OCI-LY3 (cell line): ENCODE measurements around the gene VPS72.

ENCODE experiments used
- H2AFZ ChIP-seq: fragments of 200-600, 300-600 bp; shearing (Covaris generic); 2 replicates; pipeline ENCODE4 v1.6.0; 2014; ENCODE audit warnings: antibody characterized with exemption, low read depth, low read length
- H3K27ac ChIP-seq: fragments of 200-600, 300-600 bp; sonication (generic); 2 replicates; pipeline ENCODE4 v1.5.1; 2014; ENCODE audit warnings: mild to moderate bottlenecking, low read length, moderate library complexity, mixed read lengths
- H3K27me3 ChIP-seq: fragments of 200-600, 300-600 bp; sonication (generic); 2 replicates; pipeline ENCODE4 v1.6.1; 2014; ENCODE audit warnings: low read depth, low read length, mixed read lengths
- H3K36me3 ChIP-seq: fragments of 200-600, 300-600 bp; sonication (generic); replicated peaks from 2 replicates; pipeline ENCODE3; 2014; ENCODE audit warnings: low read depth, low read length, mixed read lengths
- H3K4me1 ChIP-seq: fragments of 300-600, 200-600 bp; sonication (generic); 2 replicates; pipeline ENCODE4 v1.6.1; 2014; ENCODE audit warnings: low read length, mixed read lengths
- H3K4me2 ChIP-seq: fragments of 200-600, 300-600 bp; sonication (generic); 2 replicates; pipeline ENCODE4 v1.6.1; 2014; ENCODE audit warnings: low read length, mixed read lengths
- H3K4me3 ChIP-seq: fragments of 300-600, 200-600 bp; sonication (generic); 2 replicates; pipeline ENCODE4 v1.5.1; 2014; ENCODE audit warnings: antibody characterized with exemption, mild to moderate bottlenecking, low read length, moderate library complexity
- H3K79me2 ChIP-seq: fragments of 300-600, 200-600 bp; shearing (Covaris generic); 2 replicates; pipeline ENCODE4 v1.6.1; 2014; ENCODE audit warnings: mild to moderate bottlenecking, low read length, mixed read lengths
- H3K9ac ChIP-seq: fragments of 300-600, 200-600 bp; shearing (Covaris generic); 2 replicates; pipeline ENCODE4 v1.6.0; 2014; ENCODE audit warnings: mild to moderate bottlenecking, low read length, moderate library complexity
- H3K9me3 ChIP-seq: fragments of 200-600, 300-600 bp; shearing (Covaris generic); 2 replicates; pipeline ENCODE4 v1.6.1; 2014; ENCODE audit warnings: low read length, mixed read lengths; ENCODE audit not compliant: insufficient read depth
- H4K20me1 ChIP-seq: fragments of 200-600, 300-600 bp; sonication (generic); 2 replicates; pipeline ENCODE4 v1.6.1; 2016; ENCODE audit warnings: low read length, mixed read lengths; ENCODE audit not compliant: insufficient read depth
- EZH2phosphoT487 ChIP-seq: fragments of 200-600 bp; shearing (Covaris generic); IDR thresholded peaks from 2 replicates; pipeline ENCODE4 v1.6.1; 2018; ENCODE audit warnings: antibody characterized with exemption, mixed run types, low read depth
- TF ChIP-seq, protein P1 (sequence below): fragments of 200-600, 300-600 bp; sonication (generic); IDR thresholded peaks from 2 replicates; pipeline ENCODE4 v1.5.1; 2014; ENCODE audit warnings: antibody characterized with exemption, low read length, low read depth

The VPS72 gene

DNA sequence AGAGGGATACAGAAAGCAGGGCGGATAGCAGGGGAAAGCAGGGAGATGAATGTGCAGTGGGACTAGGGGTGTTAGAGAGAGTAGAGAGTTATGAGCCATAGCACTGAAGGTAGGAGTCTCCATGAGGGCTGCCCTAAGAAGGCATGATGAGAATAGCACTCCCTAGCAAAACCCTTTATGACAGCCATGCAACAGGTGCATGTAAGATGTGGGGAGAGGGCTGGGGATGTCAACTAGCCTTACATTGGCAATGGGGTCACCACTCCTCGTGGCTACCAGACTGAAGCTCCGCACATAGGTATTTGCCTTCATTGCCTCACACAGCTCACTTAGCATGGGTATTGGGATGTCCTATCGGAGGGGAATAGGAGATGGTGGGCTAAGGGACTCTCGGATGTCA is 18.8 kb downstream of the VPS72 start:
- TF ChIP-seq EZH2phosphoT487 = no peak
- TF ChIP-seq, protein P1, sequence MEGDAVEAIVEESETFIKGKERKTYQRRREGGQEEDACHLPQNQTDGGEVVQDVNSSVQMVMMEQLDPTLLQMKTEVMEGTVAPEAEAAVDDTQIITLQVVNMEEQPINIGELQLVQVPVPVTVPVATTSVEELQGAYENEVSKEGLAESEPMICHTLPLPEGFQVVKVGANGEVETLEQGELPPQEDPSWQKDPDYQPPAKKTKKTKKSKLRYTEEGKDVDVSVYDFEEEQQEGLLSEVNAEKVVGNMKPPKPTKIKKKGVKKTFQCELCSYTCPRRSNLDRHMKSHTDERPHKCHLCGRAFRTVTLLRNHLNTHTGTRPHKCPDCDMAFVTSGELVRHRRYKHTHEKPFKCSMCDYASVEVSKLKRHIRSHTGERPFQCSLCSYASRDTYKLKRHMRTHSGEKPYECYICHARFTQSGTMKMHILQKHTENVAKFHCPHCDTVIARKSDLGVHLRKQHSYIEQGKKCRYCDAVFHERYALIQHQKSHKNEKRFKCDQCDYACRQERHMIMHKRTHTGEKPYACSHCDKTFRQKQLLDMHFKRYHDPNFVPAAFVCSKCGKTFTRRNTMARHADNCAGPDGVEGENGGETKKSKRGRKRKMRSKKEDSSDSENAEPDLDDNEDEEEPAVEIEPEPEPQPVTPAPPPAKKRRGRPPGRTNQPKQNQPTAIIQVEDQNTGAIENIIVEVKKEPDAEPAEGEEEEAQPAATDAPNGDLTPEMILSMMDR = no peak
- peaks cover 22% of the 10 kb centered on the region for H3K4me1 ChIP-seq
- peaks cover 12% of the 10 kb centered on the region for H3K79me2 ChIP-seq
- no peak overlapping the region for H3K27ac ChIP-seq
- no peaks in the 10 kb centered on the region for H4K20me1 ChIP-seq
- no peaks in the 10 kb centered on the region for H3K27me3 ChIP-seq
- H3K9me3 ChIP-seq = no peaks in the 10 kb centered on the region
- H3K4me3 ChIP-seq = no peak overlapping the region
- H2AFZ ChIP-seq = no peak overlapping the region
- peaks cover 42% of the 10 kb centered on the region for H3K36me3 ChIP-seq
- no peak overlapping the region for H3K4me2 ChIP-seq
- H3K9ac ChIP-seq = no peak overlapping the region

DNA sequence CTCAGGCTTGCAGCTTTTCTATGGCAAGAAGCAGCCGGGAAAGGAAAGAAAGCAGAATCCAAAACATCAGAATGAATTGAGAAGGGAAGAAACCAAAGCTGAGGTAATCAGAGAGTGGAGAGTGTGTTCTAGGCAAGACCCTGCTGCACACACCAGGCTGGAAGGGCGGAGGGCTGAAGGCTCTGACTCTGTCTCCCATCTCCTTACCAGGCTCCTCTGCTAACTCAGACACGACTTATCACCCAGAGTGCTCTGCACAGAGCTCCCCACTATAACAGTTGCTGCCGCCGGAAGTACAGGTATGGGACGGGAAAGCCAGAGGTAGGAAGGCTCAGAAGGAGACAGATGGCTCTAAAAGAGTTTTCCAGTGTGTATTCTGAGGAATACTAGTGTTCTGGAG is 22.9 kb downstream of the VPS72 start:
- peaks cover 17% of the 10 kb centered on the region for H3K4me1 ChIP-seq
- peak overlapping the region; percentile 96 for H3K9ac ChIP-seq
- H3K79me2 ChIP-seq = peaks cover 26% of the 10 kb centered on the region
- H3K4me3 ChIP-seq = peak overlapping the region; percentile 95
- TF ChIP-seq, protein P1 = no peak
- TF ChIP-seq EZH2phosphoT487 = no peak
- H3K4me2 ChIP-seq = peak overlapping the region; percentile 84
- no peaks in the 10 kb centered on the region for H3K27me3 ChIP-seq
- no peaks in the 10 kb centered on the region for H3K9me3 ChIP-seq
- H4K20me1 ChIP-seq = no peaks in the 10 kb centered on the region
- no peak overlapping the region for H3K27ac ChIP-seq
- H2AFZ ChIP-seq = no peak overlapping the region
- peaks cover 21% of the 10 kb centered on the region for H3K36me3 ChIP-seq

DNA sequence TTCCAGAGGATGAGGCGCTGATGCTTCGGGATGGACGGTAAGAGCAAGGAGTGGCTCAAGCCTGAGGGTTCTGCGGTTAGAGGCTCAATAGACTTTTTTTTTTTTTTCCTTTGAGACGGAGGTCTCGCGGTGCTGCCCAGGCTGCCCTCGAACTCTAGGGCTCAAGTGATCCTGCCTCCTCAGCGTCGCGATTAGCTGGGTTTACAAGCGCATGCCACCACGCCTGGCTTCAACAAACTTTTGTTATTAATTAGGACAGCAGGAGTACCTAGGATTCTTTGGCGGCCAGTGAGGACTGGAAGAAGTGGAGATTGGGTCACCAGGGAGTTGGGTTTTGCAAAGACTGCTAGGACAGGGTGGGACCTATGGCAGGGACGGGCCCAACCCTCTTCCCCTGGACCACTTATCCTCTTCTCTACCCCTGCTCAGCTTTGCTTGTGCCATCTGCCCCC is 23.5 kb downstream of the VPS72 start:
- peak overlapping the region; percentile 84 for H3K4me2 ChIP-seq
- H3K27me3 ChIP-seq = no peaks in the 10 kb centered on the region
- H3K9me3 ChIP-seq = no peaks in the 10 kb centered on the region
- H3K79me2 ChIP-seq = peaks cover 26% of the 10 kb centered on the region
- no peaks in the 10 kb centered on the region for H4K20me1 ChIP-seq
- H3K9ac ChIP-seq = peak overlapping the region; percentile 96
- H3K36me3 ChIP-seq = peaks cover 22% of the 10 kb centered on the region
- H3K4me1 ChIP-seq = peaks cover 17% of the 10 kb centered on the region
- H3K4me3 ChIP-seq = peak overlapping the region; percentile 95
- peak overlapping the region; percentile 71 for H3K27ac ChIP-seq
- H2AFZ ChIP-seq = peak overlapping the region; percentile 89
- TF ChIP-seq, protein P1 = no peak
- no peak for TF ChIP-seq EZH2phosphoT487

DNA sequence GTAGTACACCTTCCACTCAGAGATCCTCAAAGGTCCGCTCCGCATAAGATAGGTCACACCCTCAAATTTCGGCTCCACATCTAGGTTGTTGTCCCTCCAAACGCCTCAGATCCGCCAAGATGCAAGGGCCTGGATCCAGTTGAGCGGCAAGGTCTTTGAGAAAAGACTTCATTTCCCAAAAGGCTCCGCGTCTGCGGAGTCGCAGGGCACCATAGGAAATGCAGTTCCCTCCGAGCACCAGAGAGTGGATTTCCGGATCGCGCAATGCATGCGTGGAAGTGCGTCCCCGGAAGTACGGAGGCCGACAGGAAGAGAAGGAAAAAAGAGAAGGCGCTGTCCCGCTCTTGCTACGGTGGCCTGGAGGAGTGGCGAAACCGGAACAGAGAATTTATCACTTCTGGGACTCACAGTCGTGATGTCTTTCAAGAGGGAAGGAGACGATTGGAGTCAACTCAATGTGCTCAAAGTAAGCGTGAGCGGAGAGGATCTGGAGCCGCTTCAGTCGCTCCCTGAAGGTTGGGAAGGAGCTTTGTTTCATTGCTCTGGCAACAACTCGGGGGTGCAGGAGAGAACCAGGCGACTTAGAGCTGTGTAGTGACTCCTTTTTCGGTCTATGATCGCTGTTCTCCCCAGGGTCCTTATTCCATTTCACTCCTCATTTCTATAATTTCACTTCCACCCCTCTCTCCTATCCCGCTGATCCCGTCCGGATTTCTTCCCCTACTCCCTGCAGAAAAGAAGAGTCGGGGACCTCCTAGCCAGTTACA is 24.1 kb downstream of the VPS72 start, which contains the start of the genes LYSMD1 and SCNM1:
TSS of gene LYSMD1 (minus strand) at position 165 of the 767 bp plus-strand sequence. CDS start 644 bp downstream, outside the sequence.
TSS of gene SCNM1 (plus strand) at position 407 of the 767 bp plus-strand sequence. CDS start at position 416, 9 bp downstream.
- no peaks in the 10 kb centered on the region for H3K9me3 ChIP-seq
- no peaks in the 10 kb centered on the region for H3K27me3 ChIP-seq
- H3K4me2 ChIP-seq = peak within 1 kb of the TSS; percentile 96
- H2AFZ ChIP-seq = peak within 1 kb of the TSS; percentile 97
- peak within 1 kb of the TSS; percentile 96 for H3K9ac ChIP-seq
- H3K79me2 ChIP-seq = peaks cover 26% of the 10 kb centered on the region
- no peak for TF ChIP-seq EZH2phosphoT487
- TF ChIP-seq, protein P1 = no peak
- no peaks in the 10 kb centered on the region for H4K20me1 ChIP-seq
- peak within 1 kb of the TSS; percentile 71 for H3K27ac ChIP-seq
- peaks cover 18% of the 10 kb centered on the region for H3K36me3 ChIP-seq
- H3K4me1 ChIP-seq = peaks cover 17% of the 10 kb centered on the region
- H3K4me3 ChIP-seq = peak within 1 kb of the TSS; percentile 95
